ENCODE results near the gene MPPED1.

Gene MPPED1

DNA sequence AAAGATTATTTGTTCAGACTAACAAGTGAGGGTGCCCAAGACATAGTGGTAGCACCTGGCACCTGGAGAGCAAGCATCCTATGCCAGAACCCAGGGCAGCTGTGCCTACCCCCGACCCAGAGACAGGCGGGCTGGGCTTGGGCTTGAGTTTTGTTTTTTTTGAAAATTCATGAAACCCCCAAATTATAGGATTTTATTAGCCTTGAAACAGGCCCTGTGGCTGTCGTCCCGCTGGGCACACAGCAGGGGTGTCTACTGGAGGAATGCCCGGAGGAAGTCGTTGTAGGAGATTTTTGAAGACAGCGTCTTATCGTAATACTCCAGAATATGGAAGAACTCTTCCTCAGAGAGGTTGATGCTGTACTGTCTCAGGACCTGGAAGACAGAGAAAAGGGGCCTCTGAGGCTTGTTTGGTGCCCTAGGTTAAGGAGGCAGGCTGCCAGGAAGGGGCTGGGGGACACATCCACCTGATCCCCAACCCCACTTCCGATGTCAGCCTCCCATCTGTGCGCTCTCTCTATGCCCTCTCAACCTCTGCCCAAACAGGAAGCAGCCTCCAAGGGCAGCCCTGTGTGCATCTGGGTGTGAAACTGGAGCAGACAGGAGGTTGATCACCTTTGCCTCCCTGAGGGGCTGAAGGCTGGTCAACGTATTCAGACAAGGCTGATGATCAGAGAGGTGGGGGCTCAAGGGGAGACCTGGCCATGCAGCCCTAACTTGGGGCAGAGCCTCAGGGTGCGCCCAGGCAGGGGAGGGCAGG is 117.0 kb downstream of the MPPED1 start:
- ChIA-PET CTCF (no interaction called here), POLR2A (ENCODE audit: low non-redundant PET) (no interaction called here)
- no peak overlapping the region for H3K27ac ChIP-seq
- DNase-seq (ENCODE audit: low spot score), result no peak
- TF ChIP-seq, protein P1, sequence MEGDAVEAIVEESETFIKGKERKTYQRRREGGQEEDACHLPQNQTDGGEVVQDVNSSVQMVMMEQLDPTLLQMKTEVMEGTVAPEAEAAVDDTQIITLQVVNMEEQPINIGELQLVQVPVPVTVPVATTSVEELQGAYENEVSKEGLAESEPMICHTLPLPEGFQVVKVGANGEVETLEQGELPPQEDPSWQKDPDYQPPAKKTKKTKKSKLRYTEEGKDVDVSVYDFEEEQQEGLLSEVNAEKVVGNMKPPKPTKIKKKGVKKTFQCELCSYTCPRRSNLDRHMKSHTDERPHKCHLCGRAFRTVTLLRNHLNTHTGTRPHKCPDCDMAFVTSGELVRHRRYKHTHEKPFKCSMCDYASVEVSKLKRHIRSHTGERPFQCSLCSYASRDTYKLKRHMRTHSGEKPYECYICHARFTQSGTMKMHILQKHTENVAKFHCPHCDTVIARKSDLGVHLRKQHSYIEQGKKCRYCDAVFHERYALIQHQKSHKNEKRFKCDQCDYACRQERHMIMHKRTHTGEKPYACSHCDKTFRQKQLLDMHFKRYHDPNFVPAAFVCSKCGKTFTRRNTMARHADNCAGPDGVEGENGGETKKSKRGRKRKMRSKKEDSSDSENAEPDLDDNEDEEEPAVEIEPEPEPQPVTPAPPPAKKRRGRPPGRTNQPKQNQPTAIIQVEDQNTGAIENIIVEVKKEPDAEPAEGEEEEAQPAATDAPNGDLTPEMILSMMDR (conservative IDR thresholded peaks at IDR 0.05; ENCODE audit: low read depth), result no peak

DNA sequence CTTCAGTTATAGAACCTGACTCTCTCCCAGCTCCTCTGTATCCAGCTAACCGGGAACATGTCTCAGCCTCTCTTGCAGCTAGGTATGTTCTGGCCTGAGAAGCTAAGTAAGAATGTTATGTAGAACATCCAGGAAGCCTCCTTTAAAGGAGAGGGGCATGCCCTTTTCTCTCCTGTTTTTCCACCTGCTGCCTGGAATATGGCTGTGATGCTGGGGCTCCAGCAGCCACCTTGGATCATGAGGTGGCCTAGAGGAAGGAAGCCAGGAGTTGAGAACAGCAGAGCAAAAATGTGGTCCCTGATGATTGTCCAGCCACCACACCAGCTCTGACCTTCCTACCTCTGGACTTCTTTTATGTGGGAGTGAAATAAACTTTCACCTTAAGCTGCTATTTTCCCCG is 117.6 kb downstream of the MPPED1 start:
- ChIA-PET POLR2A (ENCODE audit: low non-redundant PET) (no interaction called here), CTCF (no interaction called here)
- TF ChIP-seq, protein P1 (conservative IDR thresholded peaks at IDR 0.05; ENCODE audit: low read depth), result no peak
- peak overlapping the region; percentile 32; the same call in 1 of the 2 replicates for H3K27ac ChIP-seq
- no peak for DNase-seq (ENCODE audit: low spot score)

GRCh38 chr22:43529934-43530333 is 118.1 kb downstream of the MPPED1 start:
- H3K27ac ChIP-seq, result peak overlapping the region; percentile 32; the same call in 1 of the 2 replicates
- POLR2A ChIA-PET (ENCODE audit: low non-redundant PET), result no interaction called here
- peak; percentile 30 for DNase-seq (ENCODE audit: low spot score)
- CTCF ChIA-PET, result no interaction called here
- TF ChIP-seq, protein P1 (conservative IDR thresholded peaks at IDR 0.05; ENCODE audit: low read depth), result no peak

- DNase-seq (ENCODE audit: low spot score), result peak; percentile 20
- ChIA-PET POLR2A (ENCODE audit: low non-redundant PET) (no interaction called here), CTCF (no interaction called here)
- TF ChIP-seq, protein P1 (conservative IDR thresholded peaks at IDR 0.05; ENCODE audit: low read depth), result no peak
- H3K27ac ChIP-seq, result peak overlapping the region; percentile 32; the same call in 1 of the 2 replicates
Measured at GRCh38 chr22:43530349-43531201, 118.8 kb downstream of the MPPED1 start.

- TF ChIP-seq, protein P1 (conservative IDR thresholded peaks at IDR 0.05; ENCODE audit: low read depth), result no peak
- ChIA-PET CTCF (interaction anchor here (0.5 kb wide), 1 partner anchor 46 kb away, joined by 4 read pairs; no protein-coding TSS in a partner anchor), POLR2A (ENCODE audit: low non-redundant PET) (no interaction called here)
- no peak for DNase-seq (ENCODE audit: low spot score)
- H3K27ac ChIP-seq, result no peak overlapping the region
Measured at GRCh38 chr22:43531651-43532050, 119.8 kb downstream of the MPPED1 start.

DNA sequence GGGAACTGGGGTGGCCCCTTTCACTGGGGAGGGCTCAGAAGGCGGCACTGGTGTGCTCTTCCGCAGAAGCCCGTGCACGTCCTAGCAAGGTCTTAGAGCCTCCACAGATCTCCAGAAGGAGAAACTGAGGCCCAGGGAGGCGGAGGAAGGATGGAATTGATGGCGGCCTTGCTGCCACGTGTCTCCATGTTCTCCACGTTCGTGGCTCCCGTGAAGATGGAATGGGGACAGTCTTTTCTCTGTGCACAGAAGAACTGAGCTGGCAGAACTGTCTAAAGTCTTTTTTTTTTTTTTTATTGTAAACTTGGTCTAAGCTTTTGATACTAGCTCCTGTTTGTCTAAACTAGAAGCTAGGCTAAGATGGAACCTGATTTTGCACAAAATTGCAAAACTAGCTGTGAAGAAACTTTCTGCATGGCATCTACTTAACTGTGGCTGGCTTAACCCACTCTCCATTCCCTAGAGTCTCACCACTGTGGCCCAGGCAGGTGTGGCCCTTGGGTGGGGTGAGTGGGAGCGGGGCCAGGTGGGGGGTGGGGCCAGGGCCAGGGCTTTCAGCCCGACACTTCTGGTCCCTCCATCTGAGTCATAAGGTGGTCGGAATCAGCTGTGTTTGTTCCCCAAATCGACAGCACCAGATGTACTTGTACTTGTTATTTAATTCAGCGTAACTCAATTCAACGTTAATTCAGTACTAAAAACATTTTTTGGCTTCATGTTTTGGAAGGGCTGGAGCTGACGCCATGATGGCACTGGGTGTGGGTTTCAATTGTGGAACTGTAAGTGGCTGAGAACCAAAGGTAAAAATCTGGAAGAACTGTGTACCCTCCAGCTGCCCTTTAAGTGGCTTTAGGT is 120.7 kb downstream of the MPPED1 start:
- ChIA-PET POLR2A (ENCODE audit: low non-redundant PET) (no interaction called here), CTCF (interaction anchor here (0.6 kb wide), 1 partner anchor 21 kb away, joined by 3 read pairs; no protein-coding TSS in a partner anchor)
- H3K27ac ChIP-seq, result no peak overlapping the region
- TF ChIP-seq, protein P1 (conservative IDR thresholded peaks at IDR 0.05; ENCODE audit: low read depth), result no peak
- no peak for DNase-seq (ENCODE audit: low spot score)
